NK-92 (cell line): ENCODE results near the gene PDGFB.

Experiments
- DNase-seq: peaks from one replicate; lab custom pipeline; 2025; ENCODE audit not compliant: unreplicated experiment; lab: John Stamatoyannopoulos, UW

PDGFB gene

GRCh38 chr22:39277142-39277607 lies 32.4 kb upstream of the PDGFB start:
- DNase-seq: no peak

DNA sequence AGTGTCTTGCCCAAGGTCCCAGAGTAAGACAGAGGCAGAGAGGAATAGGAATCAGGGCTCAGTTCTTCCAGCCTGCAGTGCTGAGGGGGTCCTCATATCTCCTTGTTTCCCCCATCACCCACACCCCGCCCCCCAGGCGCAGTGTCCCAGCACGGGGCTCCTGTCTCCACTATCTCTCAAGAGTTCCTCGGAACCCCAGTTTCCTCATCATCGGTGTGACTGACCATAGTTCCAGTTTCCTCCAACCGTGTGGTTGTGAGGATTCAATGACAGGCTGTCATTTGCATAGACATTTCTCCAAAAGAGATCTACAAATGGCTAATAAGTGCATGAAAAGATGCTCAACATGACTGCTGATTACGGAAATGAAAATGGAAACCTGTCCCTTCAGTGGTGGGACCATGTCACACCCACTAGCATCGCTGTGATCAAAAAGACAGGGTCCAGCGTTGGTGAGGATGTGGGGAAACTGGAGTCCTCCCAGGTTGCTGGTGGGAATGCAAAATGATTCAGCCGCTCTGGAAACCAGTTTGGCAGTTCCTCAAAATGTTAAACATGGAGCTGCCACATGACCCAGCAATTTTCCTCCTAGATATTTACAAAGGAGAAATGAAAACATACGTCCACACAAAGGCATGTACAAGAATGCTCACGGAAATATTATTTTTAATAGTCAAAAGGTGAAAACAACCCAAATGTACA lies 31.8 kb upstream of the PDGFB start:
- no peak for DNase-seq

DNA sequence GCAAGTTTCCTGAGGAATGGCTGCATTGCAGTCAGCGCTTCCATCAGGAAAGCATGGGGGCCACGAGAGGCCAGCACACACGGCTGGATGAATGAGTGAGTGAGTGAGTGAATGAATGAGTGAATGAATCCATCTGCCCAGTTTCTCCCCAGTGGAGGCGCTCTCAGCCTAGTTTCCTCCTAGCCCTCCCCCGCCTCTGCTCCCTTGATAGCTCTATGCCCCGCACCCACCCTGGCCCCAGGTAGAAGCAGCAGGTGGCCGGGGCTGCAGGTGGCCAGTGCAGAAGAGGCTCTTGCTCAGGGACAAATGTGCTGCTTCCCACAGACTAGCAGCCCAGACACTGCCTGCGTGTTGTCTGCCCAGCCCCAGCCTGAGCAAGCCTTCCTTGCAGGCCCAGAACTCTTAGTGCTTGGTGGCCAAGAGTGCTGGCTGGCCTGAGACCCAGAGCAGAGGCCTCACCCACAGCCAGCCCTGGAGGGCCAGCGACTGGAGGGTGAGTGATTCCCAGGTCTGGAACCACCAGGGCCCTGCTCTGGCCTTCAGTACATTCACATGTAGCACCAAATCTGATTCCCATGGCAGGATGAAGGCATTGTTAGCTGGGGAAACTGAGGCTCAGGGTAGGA lies 31.1 kb upstream of the PDGFB start:
- DNase-seq: no peak

- no peak for DNase-seq
Measured at GRCh38 chr22:39273950-39274887, 29.4 kb upstream of the PDGFB start.

DNA sequence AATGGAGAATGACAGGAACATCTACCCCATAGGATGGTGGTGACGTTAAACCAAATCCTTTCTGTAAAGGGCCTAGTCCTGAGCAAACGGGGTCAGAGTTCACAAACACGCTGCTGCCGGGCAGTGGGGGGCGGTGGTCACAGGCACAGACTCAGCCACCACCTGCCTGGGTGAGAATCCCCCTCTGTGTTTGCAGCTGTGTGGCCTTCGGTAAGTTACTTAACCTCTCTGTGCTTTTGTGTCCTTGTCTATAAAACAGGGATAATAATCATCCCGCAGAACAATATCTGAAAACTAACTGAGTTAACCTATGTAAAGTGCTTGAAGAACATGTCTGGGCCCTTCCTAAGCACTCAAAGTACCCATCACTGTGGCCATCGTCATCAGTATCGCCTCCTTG lies 26.0 kb upstream of the PDGFB start:
- DNase-seq: no peak

DNA sequence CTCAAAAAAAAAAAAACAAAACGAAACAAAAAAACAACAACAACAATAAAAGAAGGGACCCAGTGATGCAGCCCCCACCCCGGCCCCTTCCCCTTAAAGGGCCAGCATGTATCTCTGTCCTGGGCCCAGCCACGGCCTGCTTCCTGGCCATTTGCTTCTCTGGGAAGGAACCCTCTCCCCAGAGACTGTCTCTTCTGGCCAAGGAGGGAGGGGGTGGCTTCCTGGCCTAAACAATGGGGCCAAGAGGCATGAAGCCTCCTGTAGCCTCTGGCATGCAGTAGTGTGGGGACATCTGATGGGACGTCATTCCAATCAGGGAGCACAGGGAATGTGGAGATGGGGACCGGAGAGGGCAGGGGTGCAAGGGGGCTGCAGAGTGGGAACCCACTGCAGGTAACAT lies 25.5 kb upstream of the PDGFB start:
- no peak for DNase-seq

DNA sequence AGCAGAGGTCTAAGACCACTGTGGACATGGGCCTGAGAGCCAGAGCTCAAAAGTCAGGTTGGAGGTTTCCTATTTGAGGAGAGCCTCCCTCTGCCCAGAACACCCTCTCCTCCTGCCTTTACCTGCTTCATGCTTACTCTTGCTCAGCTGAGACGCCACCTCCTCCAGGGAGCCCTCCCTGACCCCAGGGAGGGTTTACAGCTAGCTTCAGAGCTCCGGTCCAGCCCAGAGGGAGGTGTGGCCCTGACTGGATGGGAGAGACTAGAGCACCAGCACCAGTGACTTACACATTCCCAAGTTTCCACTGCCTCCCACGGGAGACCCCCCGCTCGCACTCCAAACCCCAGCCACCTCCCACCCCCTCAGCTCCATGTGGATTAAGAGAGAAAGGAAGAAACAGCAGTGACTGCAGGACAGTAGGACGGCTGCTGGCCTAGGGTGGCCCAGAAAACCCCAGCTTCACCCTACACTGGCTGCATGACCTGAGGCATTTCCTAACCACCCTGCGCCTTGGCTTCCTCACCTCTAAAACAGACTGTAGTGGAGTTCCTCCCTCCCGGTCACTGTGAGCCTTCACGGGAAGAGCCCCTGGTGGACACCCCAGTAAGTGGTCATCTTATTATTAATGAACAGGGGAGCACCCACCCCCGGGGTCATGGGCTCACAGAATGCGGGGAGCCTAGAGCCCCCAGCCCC lies 24.5 kb upstream of the PDGFB start:
- DNase-seq: no peak

DNA sequence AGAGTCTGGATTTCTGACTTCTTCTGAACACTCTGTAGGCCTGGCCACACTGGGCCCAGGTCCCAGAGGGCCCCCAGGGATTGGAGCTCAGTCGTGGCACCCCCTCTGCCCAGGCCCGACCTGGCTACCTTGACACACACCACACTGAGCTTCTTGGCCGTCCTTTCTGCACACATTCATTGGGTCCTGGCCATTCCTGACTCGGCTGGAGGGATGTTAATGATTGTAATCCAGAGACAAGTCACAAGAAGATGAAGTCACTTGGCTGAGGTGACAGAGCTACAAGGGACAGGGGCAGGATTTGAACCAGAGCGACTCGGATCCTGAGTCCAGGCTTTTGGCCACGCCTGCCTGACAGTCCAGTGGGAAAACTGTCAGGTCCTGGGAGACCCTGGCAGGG lies 23.9 kb upstream of the PDGFB start:
- DNase-seq: no peak

DNA sequence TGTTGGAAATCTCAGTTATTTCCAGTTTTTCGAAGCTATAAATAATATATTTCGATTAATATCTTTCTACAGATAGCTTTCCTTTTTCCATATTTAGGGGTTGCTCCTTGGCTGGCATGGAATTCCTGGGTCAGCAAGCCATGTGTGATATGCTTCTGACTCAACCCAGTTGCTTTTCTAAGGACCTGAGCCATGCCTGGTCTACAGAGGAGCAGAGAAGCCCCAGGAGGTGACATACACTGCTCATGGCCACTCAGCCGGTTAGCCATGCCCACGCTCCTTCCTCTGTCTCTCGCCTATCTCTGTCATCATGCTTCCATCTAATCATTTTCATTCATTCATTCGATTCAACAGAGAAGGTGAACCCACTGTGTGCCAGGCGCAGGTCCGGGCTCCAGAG lies 23.2 kb upstream of the PDGFB start:
- DNase-seq: no peak

GRCh38 chr22:39266398-39267030 lies 21.7 kb upstream of the PDGFB start:
- DNase-seq: no peak

GRCh38 chr22:39265143-39265886 lies 20.5 kb upstream of the PDGFB start:
- no peak for DNase-seq

DNA sequence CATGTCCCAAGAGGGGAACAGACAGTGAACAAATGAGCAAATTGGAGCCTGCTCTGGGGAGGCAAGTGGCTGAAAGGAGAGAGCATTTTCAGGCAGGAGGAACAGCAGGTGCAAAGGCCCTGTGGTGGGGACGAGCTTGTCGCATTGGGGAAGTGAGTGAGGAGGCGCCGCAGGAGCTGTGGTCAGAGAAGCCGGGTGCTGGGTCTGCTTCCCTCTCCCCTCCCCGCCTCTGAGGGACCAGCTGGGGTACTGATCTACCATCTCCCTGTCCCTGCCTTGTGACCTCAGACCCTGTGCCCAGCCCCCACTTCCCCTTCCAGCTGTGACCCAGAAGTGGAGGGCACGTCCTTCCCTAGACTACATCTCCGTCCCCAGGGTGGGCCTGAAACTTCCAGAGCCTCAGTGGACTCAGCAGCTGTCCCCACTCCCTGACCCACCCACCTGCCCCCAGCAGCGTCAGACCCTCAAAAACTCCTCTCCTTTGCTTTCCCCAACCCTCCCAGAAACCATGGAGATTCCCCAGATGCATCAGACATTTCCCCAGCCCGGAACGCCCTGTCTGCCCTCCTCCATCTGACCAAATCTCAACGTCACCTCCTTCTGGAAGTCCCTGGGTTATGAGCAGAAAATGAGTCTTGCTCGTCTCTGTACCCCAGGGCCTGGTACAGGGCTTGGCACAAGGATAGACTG lies 19.7 kb upstream of the PDGFB start:
- no peak for DNase-seq

DNA sequence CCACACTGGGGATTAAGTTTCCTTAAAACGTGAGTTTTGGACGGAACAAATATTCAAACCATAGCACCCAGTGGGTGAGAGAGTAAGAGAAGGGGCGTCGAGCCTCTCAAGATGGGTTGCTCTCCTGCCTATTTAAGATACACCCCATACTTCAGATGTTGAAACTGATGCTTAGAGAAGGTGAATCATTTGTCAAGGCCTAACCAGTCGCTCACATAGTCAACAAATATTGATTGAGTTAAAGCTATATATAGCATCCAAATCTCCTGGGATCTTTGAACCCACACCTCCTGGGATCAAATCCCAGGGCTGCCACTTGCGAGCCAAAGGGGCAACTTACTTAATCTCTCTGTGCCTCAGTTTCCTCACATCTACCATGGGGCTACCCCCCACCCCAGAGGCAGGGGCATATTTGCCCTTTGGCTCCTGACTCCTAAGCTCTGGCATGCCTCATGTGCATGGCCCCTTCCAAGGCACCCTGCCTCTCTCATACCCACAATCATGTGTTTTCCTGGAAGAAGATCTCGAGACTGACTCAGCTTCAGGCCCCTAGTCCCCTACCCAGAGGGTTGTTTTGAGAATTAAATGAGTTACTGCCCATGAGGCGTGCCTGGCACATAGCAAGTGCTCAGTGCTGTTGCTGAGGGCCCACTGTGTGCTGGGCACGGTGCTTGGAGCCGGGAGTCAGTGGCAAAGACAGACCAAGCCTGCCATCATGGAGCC lies 19.0 kb upstream of the PDGFB start:
- no peak for DNase-seq

DNA sequence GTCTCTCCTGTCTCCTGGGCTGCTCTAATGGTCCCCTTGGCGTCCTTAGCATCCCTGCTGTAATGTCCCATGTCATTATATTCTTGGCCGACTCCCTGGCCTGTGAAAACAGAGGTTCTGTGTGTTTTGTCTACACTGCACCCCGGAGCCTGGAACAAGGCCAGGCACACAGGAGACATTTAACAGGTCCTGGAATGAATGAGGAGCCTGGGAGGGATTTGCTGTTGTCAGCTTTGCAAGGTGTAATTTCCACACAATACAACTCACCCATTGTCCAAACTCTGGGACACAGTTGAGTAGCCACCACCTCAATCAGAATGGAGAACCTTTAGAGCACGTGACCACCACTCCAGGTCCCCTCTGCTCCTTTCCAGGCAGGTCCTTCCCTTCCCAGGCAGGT lies 14.9 kb upstream of the PDGFB start:
- DNase-seq: no peak

GRCh38 chr22:39257901-39258475 lies 13.2 kb upstream of the PDGFB start:
- no peak for DNase-seq

GRCh38 chr22:39256979-39257378 lies 12.2 kb upstream of the PDGFB start:
- DNase-seq: no peak

DNA sequence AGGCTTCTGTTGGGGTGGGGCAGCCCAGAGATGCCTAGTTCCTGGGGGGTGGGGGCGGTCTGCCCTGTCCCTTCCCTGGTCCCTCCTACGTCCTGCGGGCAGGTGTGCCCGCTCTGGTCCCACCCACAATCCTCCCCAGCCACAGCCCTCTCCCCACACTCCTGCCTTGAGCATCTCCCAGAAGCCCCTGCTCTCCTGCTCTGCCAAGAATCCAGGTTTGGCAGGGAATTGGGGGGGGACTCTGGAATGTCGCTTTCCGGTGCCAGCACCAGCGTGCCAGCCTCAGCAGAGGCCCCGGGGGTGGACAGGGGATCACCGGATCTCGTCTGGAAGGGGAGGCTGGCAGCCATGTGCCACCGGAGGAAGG lies 11.4 kb upstream of the PDGFB start:
- DNase-seq: no peak

GRCh38 chr22:39255449-39256185 lies 10.8 kb upstream of the PDGFB start:
- DNase-seq: no peak
